H1 (cell line): ENCODE data around the gene SEZ6L. TPM values are rescaled to one million over a fixed set of nuclear protein-coding genes. Genes with fewer than 3 reads are reported as not detected.

ENCODE experiments used
- CTCF ChIA-PET: fragments of 300-600 bp; sonication (Branson Sonifier 250); formaldehyde crosslinking; loops from one replicate; lab custom pipeline; 2021; ENCODE audit not compliant: partially characterized antibody; lab: Charles Lee
- POLR2A ChIA-PET: fragments of 300-600 bp; sonication (Branson Sonifier 250); formaldehyde crosslinking; loops from one replicate; lab custom pipeline; 2021; ENCODE audit warnings: inconsistent platforms; ENCODE audit not compliant: partially characterized antibody; lab: Charles Lee
- DNase-seq, 2 experiments: peaks; one replicate each; pipeline versions ENCODE4 v3.0.0 to v3.0.0-alpha.2; 2010 to 2022; ENCODE audit warnings: low spot score in 2 of 2, low read depth in 1 of 2, mixed read lengths in 1 of 2
- FAIRE-seq: peaks from 2 replicates; lab custom pipeline; 2011; peaks lifted over from hg19 to GRCh38; lab: Jason Lieb, UNC
- H2AFZ ChIP-seq: 2 replicates; pipeline ENCODE4 v1.8.1; 2012; ENCODE audit warnings: low read length, inconsistent platforms
- H2AK5ac ChIP-seq: 2 replicates; pipeline ENCODE4 v1.6.1; 2013; ENCODE audit warnings: low read depth, low read length
- H2BK120ac ChIP-seq: replicated peaks from 2 replicates; pipeline ENCODE3; 2013; ENCODE audit warnings: low read depth, low read length, inconsistent platforms
- H2BK12ac ChIP-seq: 2 replicates; pipeline ENCODE4 v1.6.1; 2013; ENCODE audit warnings: low read depth, low read length
- H2BK15ac ChIP-seq: 2 replicates; pipeline ENCODE4 v1.6.1; 2013; ENCODE audit warnings: low read length
- H2BK20ac ChIP-seq: 2 replicates; pipeline ENCODE4 v1.6.1; 2013; ENCODE audit warnings: low read length
- H2BK5ac ChIP-seq: 2 replicates; pipeline ENCODE4 v1.6.1; 2013; ENCODE audit warnings: low read depth, low read length
- H3K14ac ChIP-seq: 2 replicates; pipeline ENCODE4 v1.6.1; 2013; ENCODE audit warnings: inconsistent platforms; ENCODE audit not compliant: insufficient read length
- H3K18ac ChIP-seq: 2 replicates; pipeline ENCODE4 v1.6.1; 2013; ENCODE audit warnings: low read length; ENCODE audit errors: extremely low read depth
- H3K23ac ChIP-seq: 2 replicates; pipeline ENCODE4 v1.6.1; 2013; ENCODE audit warnings: inconsistent platforms; ENCODE audit not compliant: insufficient read length
- H3K23me2 ChIP-seq: 2 replicates; pipeline ENCODE4 v1.6.1; 2013; ENCODE audit warnings: low read depth, low read length
- H3K27ac ChIP-seq: 2 replicates; pipeline ENCODE4 v1.6.1; 2011; ENCODE audit warnings: low read depth, low read length, inconsistent platforms
- H3K27me3 ChIP-seq, 4 experiments: replicated peaks in 1 of 4; 1 replicate in 1 of 4; 2 replicates in 3 of 4; pipeline versions ENCODE4 v1.6.1 to v1.8.1; 2011 to 2013; ENCODE audit warnings: low read length in 3 of 4, mild to moderate bottlenecking in 3 of 4, inconsistent platforms in 2 of 4, mixed read lengths in 2 of 4, moderate library complexity in 1 of 4; ENCODE audit not compliant: control insufficient read depth in 3 of 4, insufficient read depth in 3 of 4; ENCODE audit errors: extremely low read depth in 1 of 4
- H3K36me3 ChIP-seq, 4 experiments: 2 replicates each; pipeline versions ENCODE4 v1.6.1 to v1.8.1; 2011 to 2013; ENCODE audit warnings: mild to moderate bottlenecking in 4 of 4, low read length in 3 of 4, moderate library complexity in 2 of 4, control low read depth in 1 of 4, inconsistent platforms in 1 of 4; ENCODE audit not compliant: insufficient read depth in 4 of 4, control insufficient read depth in 2 of 4
- H3K4ac ChIP-seq: replicated peaks from 2 replicates; pipeline ENCODE3; 2013; ENCODE audit warnings: low read length, low read depth, mixed read lengths, inconsistent platforms; ENCODE audit not compliant: insufficient read length
- H3K4me1 ChIP-seq, 4 experiments: replicated peaks in 1 of 4; 1 replicate in 1 of 4; 2 replicates in 3 of 4; pipeline versions ENCODE4 v1.6.1 to v1.8.1; 2011 to 2013; ENCODE audit warnings: low read length in 3 of 4, inconsistent platforms in 2 of 4, mixed read lengths in 1 of 4; ENCODE audit not compliant: insufficient read depth in 4 of 4, control insufficient read depth in 3 of 4
- H3K4me2 ChIP-seq, 2 experiments: 2 replicates each; pipeline versions ENCODE4 v1.6.1 to v1.8.1; 2011 to 2013; ENCODE audit warnings: low read depth in 2 of 2, low read length in 2 of 2, control low read depth in 1 of 2, inconsistent platforms in 1 of 2, mild to moderate bottlenecking in 1 of 2; ENCODE audit not compliant: insufficient read depth in 1 of 2
- H3K4me3 ChIP-seq, 4 experiments: fragments of 200-600, 300-600 bp in 1 of 4; sonication (generic), shearing (Covaris generic), sonication (Bioruptor Twin) in 1 of 4; 2 replicates each; pipeline versions ENCODE4 v1.5.1 to v1.8.1; 2011 to 2016; ENCODE audit warnings: low read length in 4 of 4, low read depth in 3 of 4, control low read depth in 2 of 4, inconsistent platforms in 2 of 4, mild to moderate bottlenecking in 2 of 4, mixed read lengths in 1 of 4, moderate library complexity in 1 of 4; ENCODE audit not compliant: insufficient read depth in 2 of 4; ENCODE audit errors: extremely low read depth in 1 of 4
- H3K56ac ChIP-seq: replicated peaks from 2 replicates; pipeline ENCODE3; 2013; ENCODE audit warnings: low read depth, mild to moderate bottlenecking, mixed read lengths, low read length, inconsistent platforms; ENCODE audit not compliant: insufficient read length
- H3K79me1 ChIP-seq: 2 replicates; pipeline ENCODE4 v1.6.1; 2013; ENCODE audit warnings: low read depth, low read length, control low read depth
- H3K79me2 ChIP-seq, 2 experiments: 2 replicates each; pipeline versions ENCODE4 v1.6.1 to v1.8.1; 2012 to 2013; ENCODE audit warnings: low read length in 2 of 2, mild to moderate bottlenecking in 2 of 2, inconsistent platforms in 1 of 2; ENCODE audit not compliant: insufficient read depth in 2 of 2, control insufficient read depth in 1 of 2
- H3K9ac ChIP-seq, 4 experiments: replicated peaks in 1 of 4; 1 replicate in 1 of 4; 2 replicates in 3 of 4; pipeline versions ENCODE4 v1.6.1 to v1.8.1; 2011 to 2013; ENCODE audit warnings: low read depth in 3 of 4, low read length in 3 of 4, control low read depth in 2 of 4, mild to moderate bottlenecking in 2 of 4, moderate library complexity in 2 of 4, inconsistent platforms in 1 of 4; ENCODE audit errors: extremely low read depth in 1 of 4
- H3K9me3 ChIP-seq, 2 experiments: 2 replicates each; pipeline versions ENCODE4 v1.6.1 to v1.8.1; 2012 to 2013; ENCODE audit warnings: mild to moderate bottlenecking in 2 of 2, moderate library complexity in 2 of 2, control low read depth in 1 of 2, inconsistent platforms in 1 of 2, low read depth in 1 of 2, low read length in 1 of 2, mixed read lengths in 1 of 2; ENCODE audit not compliant: insufficient read depth in 2 of 2
- H4K20me1 ChIP-seq, 2 experiments: replicated peaks in 1 of 2; 2 replicates each; pipeline versions ENCODE3 to v1.8.1; 2011 to 2013; ENCODE audit warnings: inconsistent platforms in 2 of 2, low read length in 2 of 2, mild to moderate bottlenecking in 1 of 2; ENCODE audit not compliant: insufficient read depth in 2 of 2, control insufficient read depth in 1 of 2
- H4K5ac ChIP-seq: 2 replicates; pipeline ENCODE4 v1.6.1; 2013; ENCODE audit warnings: low read length, low read depth, mixed read lengths, inconsistent platforms; ENCODE audit not compliant: insufficient read length
- H4K8ac ChIP-seq: 2 replicates; pipeline ENCODE4 v1.8.0; 2013; ENCODE audit warnings: mild to moderate bottlenecking, moderate library complexity, low read length, inconsistent platforms; ENCODE audit not compliant: insufficient read depth; ENCODE audit errors: extremely low read depth
- H4K91ac ChIP-seq: replicated peaks from 2 replicates; pipeline ENCODE3; 2013; ENCODE audit warnings: low read length, mixed read lengths, inconsistent platforms; ENCODE audit not compliant: insufficient read length
- BACH1 ChIP-seq: IDR thresholded peaks from 2 replicates; pipeline ENCODE4 v1.6.1; 2012; ENCODE audit warnings: low read length, improper control_type of control experiment
- BCL11A ChIP-seq, 2 experiments: IDR thresholded peaks; one replicate each; pipeline ENCODE4 v1.6.1; 2011; ENCODE audit warnings: low read depth in 2 of 2, low read length in 2 of 2, mild to moderate bottlenecking in 2 of 2
- BRCA1 ChIP-seq: IDR thresholded peaks from 2 replicates; pipeline ENCODE4 v1.6.1; 2012; ENCODE audit warnings: low read depth, low read length, improper control_type of control experiment
- CHD1 ChIP-seq: IDR thresholded peaks from 2 replicates; pipeline ENCODE4 v1.6.1; 2012; ENCODE audit warnings: low read depth, low read length, improper control_type of control experiment
- CTBP2 ChIP-seq: IDR thresholded peaks from 2 replicates; pipeline ENCODE4 v1.7.0; 2011; ENCODE audit warnings: borderline replicate concordance, mild to moderate bottlenecking, moderate library complexity, mixed read lengths, low read length; ENCODE audit not compliant: insufficient read depth, insufficient read length
- EGR1 ChIP-seq: IDR thresholded peaks from 2 replicates; pipeline ENCODE4 v1.6.1; 2011; ENCODE audit warnings: low read depth, low read length, borderline replicate concordance
- EP300 ChIP-seq, 2 experiments: IDR thresholded peaks; 1 replicate in 1 of 2; 2 replicates in 1 of 2; pipeline ENCODE4 v1.6.1; 2011 to 2012; ENCODE audit warnings: low read depth in 2 of 2, low read length in 2 of 2, mild to moderate bottlenecking in 2 of 2, borderline replicate concordance in 1 of 2, inconsistent platforms in 1 of 2, moderate library complexity in 1 of 2
- GTF2F1 ChIP-seq: IDR thresholded peaks from 2 replicates; pipeline ENCODE4 v1.6.1; 2012; ENCODE audit warnings: low read depth, low read length, improper control_type of control experiment, borderline replicate concordance
- KDM4A ChIP-seq: IDR thresholded peaks from one replicate; pipeline ENCODE4 v1.7.1; 2012; ENCODE audit warnings: low read depth, mild to moderate bottlenecking, moderate library complexity, low read length, inconsistent platforms; ENCODE audit not compliant: severe bottlenecking
- MAFK ChIP-seq: IDR thresholded peaks from 2 replicates; pipeline ENCODE4 v1.6.1; 2012; ENCODE audit warnings: low read depth, mild to moderate bottlenecking, improper control_type of control experiment, low read length
- NRF1 ChIP-seq: IDR thresholded peaks from 2 replicates; pipeline ENCODE4 v1.6.1; 2011; ENCODE audit warnings: mild to moderate bottlenecking, low read depth, low read length, improper control_type of control experiment
- POLR2A ChIP-seq, 2 experiments: IDR thresholded peaks; 1 replicate in 1 of 2; 2 replicates in 1 of 2; pipeline ENCODE4 v1.6.1; 2011; ENCODE audit warnings: low read depth in 2 of 2, low read length in 2 of 2, mild to moderate bottlenecking in 2 of 2; ENCODE audit errors: control extremely low read depth in 1 of 2
- RAD21 ChIP-seq, 2 experiments: IDR thresholded peaks in 1 of 2; conservative IDR thresholded peaks in 1 of 2; 2 replicates each; pipeline ENCODE4 v1.6.1; 2011; ENCODE audit warnings: low read depth in 2 of 2, low read length in 2 of 2, improper control_type of control experiment in 1 of 2, inconsistent platforms in 1 of 2, mild to moderate bottlenecking in 1 of 2, moderate library complexity in 1 of 2
- RFX5 ChIP-seq: IDR thresholded peaks from 2 replicates; pipeline ENCODE4 v1.6.1; 2011; ENCODE audit warnings: low read depth, low read length, improper control_type of control experiment, borderline replicate concordance
- TCF12 ChIP-seq: IDR thresholded peaks from 2 replicates; pipeline ENCODE4 v1.6.1; 2011; ENCODE audit warnings: low read depth, mild to moderate bottlenecking, low read length
- WGBS, 2 experiments: shearing (Covaris generic) in 1 of 2; methylation state at CpG; one replicate each; pipeline versions ENCODE4 v1.1.6 to v1.1.7; 2013 to 2015; ENCODE audit warnings: low lambda C conversion rate in 2 of 2, mixed read lengths in 2 of 2, inconsistent platforms in 1 of 2, low coverage in 1 of 2, missing lambda C conversion rate in 1 of 2; ENCODE audit not compliant: insufficient replicate concordance in 2 of 2, insufficient coverage in 1 of 2, insufficient read length in 1 of 2; ENCODE audit errors: extremely low coverage in 1 of 2, missing lambda C conversion rate in 1 of 2; 5-methylcytosine and 5-hydroxymethylcytosine counted together
- polyA plus RNA-seq, 7 experiments: library from polyadenylated mRNA; depleted of rRNA in 3 of 7; stranded (reverse) in 5 of 7; unstranded in 2 of 7; fragments of >200 nt in 5 of 7; fragments of 200-250 nt in 2 of 7; gene quantifications; 1 replicate in 5 of 7; 2 replicates in 1 of 7; 4 replicates in 1 of 7; pipeline versions ENCODE4 v1.2.1 to v1.2.3, GENCODE V29; 2011 to 2013; ENCODE audit warnings: missing spikeins in 2 of 7, mixed read lengths in 2 of 7
- total RNA-seq: library from RNA; stranded (reverse); fragmentation: NEBNext Ultra II Directional; extraction: Animal tissue kit (Norgen Biotek cat#: 25700); gene quantifications from 2 replicates; pipeline ENCODE4 v1.2.1, GENCODE V29; 2021

Gene SEZ6L
- total and polyA plus RNA-seq, 2 of the 8 experiments (the other 6 are each of a cell fraction or from before 2014, with no cell fraction given): 0.06 to 0.33 TPM

- H3K4me3 ChIP-seq: no peak overlapping the region
- H3K9ac ChIP-seq: no peak overlapping the region
- no peak overlapping the region for H3K23ac ChIP-seq
- H2BK12ac ChIP-seq: no peak overlapping the region
- H3K18ac ChIP-seq: no peak overlapping the region
- no peak overlapping the region for H2BK15ac ChIP-seq
- CTCF ChIA-PET: interaction anchor here (0.9 kb wide), 1 partner anchor 57 kb away, joined by 3 read pairs; no protein-coding TSS in a partner anchor
- H3K79me1 ChIP-seq: no peaks in the 10 kb centered on the region
- H2BK120ac ChIP-seq: no peak overlapping the region
- no peak overlapping the region for H2AFZ ChIP-seq
- H3K4ac ChIP-seq: no peak overlapping the region
- WGBS, 2 experiments: 88% methylated on average over 4 of the region's 4 CpGs; no CpG with 5 or more reads in 1 of the 2 experiments
- no peaks in the 10 kb centered on the region for H3K4me1 ChIP-seq
- H2AK5ac ChIP-seq: no peak overlapping the region
- no peak for FAIRE-seq
- no peak overlapping the region for H3K14ac ChIP-seq
- no peak for DNase-seq
- no peak overlapping the region for H4K8ac ChIP-seq
- POLR2A ChIA-PET: no interaction called here
- H4K20me1 ChIP-seq: no peaks in the 10 kb centered on the region
- no peaks in the 10 kb centered on the region; a peak in 2 of 7 replicates for H3K27me3 ChIP-seq
- H4K5ac ChIP-seq: no peak overlapping the region
- no peaks in the 10 kb centered on the region for H3K79me2 ChIP-seq
- H3K4me2 ChIP-seq: no peak overlapping the region
- H3K36me3 ChIP-seq: no peaks in the 10 kb centered on the region
- H2BK20ac ChIP-seq: no peak overlapping the region
- no peak overlapping the region for H4K91ac ChIP-seq
- H2BK5ac ChIP-seq: no peak overlapping the region
- H3K9me3 ChIP-seq: 0 out of 4 replicates have a peak, but pooled peaks cover 0 to 5% of the 10 kb centered on the region in 2 experiments
- no peaks in the 10 kb centered on the region; the same call in 1 of the 2 replicates for H3K23me2 ChIP-seq
- no peak overlapping the region for H3K27ac ChIP-seq
- no peak overlapping the region for H3K56ac ChIP-seq
- TF ChIP-seq KDM4A: no peak
- TF ChIP-seq BCL11A (IDR thresholded peaks at IDR 0.05; ENCODE audit: low read depth in 2 of 2, low read length in 2 of 2): no peak
- TF ChIP-seq TCF12: no peak
- TF ChIP-seq NRF1: no peak
- TF ChIP-seq EP300 (IDR thresholded peaks at IDR 0.05; ENCODE audit: borderline replicate concordance in 1 of 2, low read depth in 2 of 2, low read length in 2 of 2): no peak
- TF ChIP-seq EGR1: no peak
- no peak for TF ChIP-seq CHD1
- no peak for TF ChIP-seq RFX5
- TF ChIP-seq RAD21 (IDR thresholded peaks at IDR 0.05 in 1 of 2, conservative IDR thresholded peaks at IDR 0.05 in 1 of 2; ENCODE audit: low read depth in 2 of 2, low read length in 2 of 2): no peak
- TF ChIP-seq BACH1: no peak
- TF ChIP-seq MAFK: no peak
- no peak for TF ChIP-seq GTF2F1
- TF ChIP-seq CTBP2: no peak
- no peak for TF ChIP-seq BRCA1
- no peak for TF ChIP-seq POLR2A (IDR thresholded peaks at IDR 0.05; ENCODE audit: control extremely low read depth in 1 of 2, low read depth in 2 of 2, low read length in 2 of 2)
These were observed 60.6 kb downstream of the SEZ6L start for GRCh38 chr22:26229910-26230309.
